Liver (tissue), 3 donors: ENCODE data around the gene IGSF8.

Experiments
- ATF3 ChIP-seq: IDR thresholded peaks from 2 replicates; pipeline ENCODE4 v1.6.1; 2016; ENCODE audit warnings: antibody characterized with exemption
- CTCF ChIP-seq: fragments of 150-350 bp; IDR thresholded peaks from 2 replicates; pipeline ENCODE4 v1.5.1; 2017; ENCODE audit warnings: improper control_type of control experiment, low read depth, low read length; ENCODE audit not compliant: missing input control
- GABPA ChIP-seq, 2 donors: IDR thresholded peaks in 1 of 2; conservative IDR thresholded peaks in 1 of 2; 2 replicates each; pipeline ENCODE4 v1.6.1; 2016; ENCODE audit warnings: antibody characterized with exemption in 2 of 2, mild to moderate bottlenecking in 1 of 2, moderate library complexity in 1 of 2
- HNF4A ChIP-seq, 2 donors: conservative IDR thresholded peaks; 2 replicates each; pipeline ENCODE4 v1.6.1; 2016; ENCODE audit warnings: antibody characterized with exemption in 2 of 2, mild to moderate bottlenecking in 2 of 2
- HNF4G ChIP-seq: IDR thresholded peaks from 2 replicates; pipeline ENCODE4 v1.6.1; 2016; ENCODE audit warnings: antibody characterized with exemption
- JUND ChIP-seq, 2 donors: IDR thresholded peaks; 2 replicates each; pipeline ENCODE4 v1.6.1; 2016; ENCODE audit warnings: antibody characterized with exemption in 2 of 2
- MAX ChIP-seq: IDR thresholded peaks from 2 replicates; pipeline ENCODE4 v1.6.1; 2016; ENCODE audit warnings: antibody characterized with exemption
- RAD21 ChIP-seq, 2 donors: IDR thresholded peaks; 2 replicates each; pipeline ENCODE4 v1.6.1; 2016; ENCODE audit warnings: antibody characterized with exemption in 2 of 2, mild to moderate bottlenecking in 2 of 2
- REST ChIP-seq: IDR thresholded peaks from 2 replicates; pipeline ENCODE4 v1.6.1; 2016; ENCODE audit warnings: antibody characterized with exemption, mild to moderate bottlenecking
- TAF1 ChIP-seq: conservative IDR thresholded peaks from 2 replicates; pipeline ENCODE4 v1.6.1; 2016; ENCODE audit warnings: antibody characterized with exemption, mild to moderate bottlenecking
- YY1 ChIP-seq: IDR thresholded peaks from 2 replicates; pipeline ENCODE4 v1.6.1; 2016; ENCODE audit warnings: antibody characterized with exemption, mild to moderate bottlenecking
- donor health status: healthy.
- donor health status: healthy.

- TF ChIP-seq CTCF, result no peak
- no peak for TF ChIP-seq RAD21 (IDR thresholded peaks at IDR 0.05)
- TF ChIP-seq JUND (IDR thresholded peaks at IDR 0.05), result no peak
- TF ChIP-seq TAF1, result no peak
- no peak for TF ChIP-seq HNF4A (conservative IDR thresholded peaks at IDR 0.05)
- no peak for TF ChIP-seq MAX
- no peak for TF ChIP-seq REST
- no peak for TF ChIP-seq YY1
- no peak for TF ChIP-seq GABPA (IDR thresholded peaks at IDR 0.05 in 1 of 2, conservative IDR thresholded peaks at IDR 0.05 in 1 of 2)
- no peak for TF ChIP-seq HNF4G
- TF ChIP-seq ATF3, result no peak
These were observed 35.2 kb downstream of the IGSF8 start for GRCh38 chr1:160063176-160063575.
